GM18505 (cell line): ENCODE data around the gene ELAVL1.
A peak's percentile ranks its signal among the peaks of the same experiment; 100 is the strongest.

Experiments used
- ATAC-seq: cut with Tn5 transposase; IDR thresholded peaks from one replicate; pipeline ENCODE4 v1.9.1; 2021; ENCODE audit not compliant: unreplicated experiment
- POLR2A ChIP-seq: IDR thresholded peaks from 4 replicates; pipeline ENCODE4 v1.6.1; 2011; ENCODE audit warnings: borderline replicate concordance; ENCODE audit not compliant: insufficient read depth, insufficient read length; ENCODE audit errors: extremely low read depth

Gene ELAVL1

GRCh38 chr19:7927605-7928333 is 77.7 kb downstream of the ELAVL1 start:
- ATAC-seq: no peak
- no peak for TF ChIP-seq POLR2A

GRCh38 chr19:7926727-7927604 is 78.5 kb downstream of the ELAVL1 start:
- no peak for ATAC-seq
- no peak for TF ChIP-seq POLR2A

GRCh38 chr19:7926021-7926726 is 79.3 kb downstream of the ELAVL1 start, which contains the start of gene CTXN1:
CTXN1 (minus strand) TSS chr19:7926135; CDS start chr19:7925538, 597 bp downstream.
- no peak for TF ChIP-seq POLR2A

GRCh38 chr19:7925171-7925851 is 80.1 kb downstream of the ELAVL1 start:
- no peak for TF ChIP-seq POLR2A
- ATAC-seq: no peak

More at GRCh38 chr19:7926021-7926726, 79.3 kb downstream of the ELAVL1 start, which contains the start of gene CTXN1:
- ATAC-seq: no peak

- TF ChIP-seq POLR2A: no peak
- ATAC-seq: no peak
Measured at GRCh38 chr19:7924651-7925170, 80.7 kb downstream of the ELAVL1 start.

- no peak for ATAC-seq
- TF ChIP-seq POLR2A: no peak
Measured at GRCh38 chr19:7924241-7924640, 81.2 kb downstream of the ELAVL1 start.

- TF ChIP-seq POLR2A: no peak
- no peak for ATAC-seq
Measured at GRCh38 chr19:7923295-7924191, 81.9 kb downstream of the ELAVL1 start.

GRCh38 chr19:7922836-7923195 is 82.6 kb downstream of the ELAVL1 start:
- ATAC-seq: no peak

GRCh38 chr19:7921967-7922835 is 83.2 kb downstream of the ELAVL1 start:
- no peak for TF ChIP-seq POLR2A

More at GRCh38 chr19:7922836-7923195, 82.6 kb downstream of the ELAVL1 start:
- TF ChIP-seq POLR2A: no peak

GRCh38 chr19:7921302-7921966 is 84.0 kb downstream of the ELAVL1 start:
- no peak for TF ChIP-seq POLR2A
- no peak for ATAC-seq

More at GRCh38 chr19:7921967-7922835, 83.2 kb downstream of the ELAVL1 start:
- ATAC-seq: no peak

GRCh38 chr19:7920519-7921301 is 84.7 kb downstream of the ELAVL1 start:
- ATAC-seq: peak; percentile 40

More at GRCh38 chr19:7920519-7921301, 84.7 kb downstream of the ELAVL1 start:
- TF ChIP-seq POLR2A: peak; percentile 49
